HCT116 (cell line): ENCODE data around the gene HORMAD2. TPM values are rescaled to one million over a fixed set of nuclear protein-coding genes. Genes with fewer than 3 reads are reported as not detected.
A peak's percentile ranks its signal among the peaks of the same experiment; 100 is the strongest.
"Not testable (repeated sequence)": the region's sequence is repeated elsewhere in the genome, so short reads cannot be mapped to it uniquely, and the experiment has no call there.

Experiments used
- ATAC-seq: fragments of 200-7000 bp; cut with Tn5 transposase; 2 replicates; pipeline ENCODE4 v1.9.1; 2020; ENCODE audit warnings: mild to moderate bottlenecking, moderate library complexity
- BruUV-seq: library from RNA; stranded (reverse); fragments of 400-500 nt; replicated peaks from 2 replicates; lab custom pipeline; 2021; lab: Mats Ljungman, UMichigan
- CTCF ChIA-PET: fragments of 300-600 bp; sonication (Branson Sonifier 250); formaldehyde crosslinking; loops from one replicate; lab custom pipeline; 2021; ENCODE audit warnings: antibody characterized with exemption; lab: Charles Lee
- POLR2A ChIA-PET: fragments of 300-600, 350-600 bp; sonication (Branson Sonifier 250); formaldehyde crosslinking; loops from one replicate; lab custom pipeline; 2021; ENCODE audit warnings: antibody characterized with exemption; lab: Charles Lee
- RAD21 ChIA-PET, 2 experiments: fragments of 300-600 bp; sonication (Branson Sonifier 250); formaldehyde crosslinking; loops; one replicate each; lab custom pipeline; 2023; ENCODE audit warnings: low total read pairs in 2 of 2; ENCODE audit not compliant: uncharacterized antibody in 2 of 2, unreplicated experiment in 2 of 2, low non-redundant PET in 1 of 2; lab: Charles Lee
- DNase-seq: peaks from one replicate; pipeline ENCODE4 v3.0.0-alpha.2; 2010; ENCODE audit warnings: low read depth, low spot score
- H2AFZ ChIP-seq: fragments of 200-600 bp; shearing (Covaris generic), sonication (generic); 2 replicates; pipeline ENCODE4 v1.6.1; 2017; ENCODE audit warnings: low read depth, mixed run types, mixed read lengths, antibody characterized with exemption, low read length; ENCODE audit not compliant: poor library complexity, severe bottlenecking
- H3K27ac ChIP-seq: 2 replicates; pipeline ENCODE4 v1.5.1; 2012; ENCODE audit warnings: low read depth, low read length
- H3K27me3 ChIP-seq: fragments of 200-600 bp; sonication (generic); 2 replicates; pipeline ENCODE4 v1.6.1; 2016; ENCODE audit warnings: mixed run types, low read length, mixed read lengths; ENCODE audit not compliant: insufficient read depth
- H3K36me3 ChIP-seq, 2 experiments: fragments of 200-500 bp in 1 of 2; fragments of 200-600 bp in 1 of 2; sonication (Bioruptor generic) in 1 of 2; sonication (generic) in 1 of 2; 2 replicates each; pipeline versions ENCODE4 v1.5.1 to v1.6.1; 2014 to 2016; ENCODE audit warnings: low read length in 2 of 2, inconsistent platforms in 1 of 2, mixed read lengths in 1 of 2, mixed run types in 1 of 2; ENCODE audit not compliant: insufficient read depth in 2 of 2, control insufficient read depth in 1 of 2
- H3K4me1 ChIP-seq, 2 experiments: fragments of 200-600 bp in 1 of 2; sonication (generic) in 1 of 2; 2 replicates each; pipeline versions ENCODE4 v1.5.1 to v1.6.1; 2012 to 2017; ENCODE audit warnings: low read length in 2 of 2, inconsistent platforms in 1 of 2, mild to moderate bottlenecking in 1 of 2, mixed read lengths in 1 of 2, mixed run types in 1 of 2, moderate library complexity in 1 of 2; ENCODE audit not compliant: insufficient read depth in 2 of 2, control insufficient read depth in 1 of 2
- H3K4me2 ChIP-seq: fragments of 200-600 bp; sonication (generic); 2 replicates; pipeline ENCODE4 v1.6.1; 2017; ENCODE audit warnings: mixed run types, low read length, mixed read lengths
- H3K4me3 ChIP-seq, 2 experiments: fragments of 200-600 bp in 1 of 2; sonication (generic) in 1 of 2; replicated peaks in 1 of 2; 2 replicates each; pipeline ENCODE4 v1.5.1; 2011 to 2016; ENCODE audit warnings: low read length in 2 of 2, control low read depth in 1 of 2, low read depth in 1 of 2, mild to moderate bottlenecking in 1 of 2, mixed read lengths in 1 of 2, mixed run types in 1 of 2
- H3K79me2 ChIP-seq: fragments of 200-600 bp; sonication (generic); 2 replicates; pipeline ENCODE4 v1.6.1; 2017; ENCODE audit warnings: mild to moderate bottlenecking, mixed run types, low read length, moderate library complexity, mixed read lengths; ENCODE audit not compliant: insufficient read depth
- H3K9ac ChIP-seq: fragments of 200-600 bp; sonication (generic); 2 replicates; pipeline ENCODE4 v1.6.1; 2016; ENCODE audit warnings: low read length, mixed read lengths
- H3K9me2 ChIP-seq: fragments of 200-600 bp; sonication (generic), shearing (Covaris generic); 2 replicates; pipeline ENCODE4 v1.6.1; 2017; ENCODE audit warnings: mixed run types, mild to moderate bottlenecking, moderate library complexity; ENCODE audit not compliant: insufficient read depth
- H3K9me3 ChIP-seq, 2 experiments: fragments of 200-500 bp in 1 of 2; fragments of 200-600 bp in 1 of 2; sonication (Bioruptor generic) in 1 of 2; sonication (generic) in 1 of 2; 2 replicates each; pipeline ENCODE4 v1.6.1; 2014 to 2017; ENCODE audit warnings: low read length in 2 of 2, mixed read lengths in 2 of 2, inconsistent platforms in 1 of 2, low read depth in 1 of 2, mild to moderate bottlenecking in 1 of 2, mixed run types in 1 of 2, moderate library complexity in 1 of 2; ENCODE audit not compliant: control insufficient read depth in 1 of 2, insufficient read depth in 1 of 2
- H4K20me1 ChIP-seq: fragments of 200-600 bp; sonication (generic), shearing (Covaris generic); 2 replicates; pipeline ENCODE4 v1.6.1; 2017; ENCODE audit warnings: mixed run types, mild to moderate bottlenecking, moderate library complexity; ENCODE audit not compliant: insufficient read depth
- CBX3 ChIP-seq: IDR thresholded peaks from 2 replicates; pipeline ENCODE4 v1.6.1; 2012; ENCODE audit warnings: low read depth
- EGR1 ChIP-seq: IDR thresholded peaks from 2 replicates; pipeline ENCODE4 v1.6.1; 2012; ENCODE audit warnings: low read depth
- ELF1 ChIP-seq: IDR thresholded peaks from 2 replicates; pipeline ENCODE4 v1.6.1; 2012; ENCODE audit warnings: low read depth, borderline replicate concordance
- EZH2phosphoT487 ChIP-seq: fragments of 200-600 bp; IDR thresholded peaks from 2 replicates; pipeline ENCODE4 v1.6.1; 2018; ENCODE audit warnings: antibody characterized with exemption, borderline replicate concordance
- FOSL1 ChIP-seq: IDR thresholded peaks from 2 replicates; pipeline ENCODE4 v1.6.1; 2012; ENCODE audit warnings: low read depth
- POLR2AphosphoS5 ChIP-seq: IDR thresholded peaks from 2 replicates; pipeline ENCODE4 v1.6.1; 2011; ENCODE audit warnings: mild to moderate bottlenecking, low read depth, low read length, moderate library complexity
- RAD21 ChIP-seq: IDR thresholded peaks from 2 replicates; pipeline ENCODE4 v1.6.1; 2012; ENCODE audit warnings: low read depth, mild to moderate bottlenecking
- SIN3A ChIP-seq: IDR thresholded peaks from 2 replicates; pipeline ENCODE4 v1.6.1; 2012; ENCODE audit warnings: low read depth
- SRF ChIP-seq: IDR thresholded peaks from 2 replicates; pipeline ENCODE4 v1.6.1; 2012; ENCODE audit warnings: low read depth
- TCF7L2 ChIP-seq: IDR thresholded peaks from 2 replicates; pipeline ENCODE4 v1.7.0; 2011; ENCODE audit warnings: borderline replicate concordance, inconsistent platforms; ENCODE audit not compliant: insufficient read depth, insufficient read length; ENCODE audit errors: extremely low read depth
- YY1 ChIP-seq: IDR thresholded peaks from 2 replicates; pipeline ENCODE4 v1.6.1; 2011; ENCODE audit warnings: low read length, low read depth, moderate library complexity, mild to moderate bottlenecking; ENCODE audit not compliant: insufficient replicate concordance; ENCODE audit errors: extremely low read depth
- ZFX ChIP-seq: fragments of 450-650 bp; IDR thresholded peaks from 2 replicates; pipeline ENCODE4 v1.6.1; 2017
- intact Hi-C: fragments of 100-400 bp; cut with micrococcal nuclease; formaldehyde crosslinking; loops from 2 replicates; pipeline ENCODE4 v1.10.0; 2022
- total RNA-seq: library from RNA; stranded (reverse); gene quantifications from one replicate; pipeline ENCODE4 v1.2.1, GENCODE V29; 2021; ENCODE audit not compliant: unreplicated experiment
- TF ChIP-seq, protein P1 (sequence below): IDR thresholded peaks from 2 replicates; pipeline ENCODE4 v1.6.1; 2011; ENCODE audit warnings: mild to moderate bottlenecking, low read length, moderate library complexity; ENCODE audit not compliant: insufficient replicate concordance; ENCODE audit errors: extremely low read depth
- TF ChIP-seq, protein P2 (sequence below): IDR thresholded peaks from 2 replicates; pipeline ENCODE4 v1.6.1; 2012; ENCODE audit warnings: low read depth
- TF ChIP-seq, protein P3 (sequence below): IDR thresholded peaks from 2 replicates; pipeline ENCODE4 v1.6.1; 2012

Gene HORMAD2
- total RNA-seq, 1 experiment from 2014 or later = not detected

DNA sequence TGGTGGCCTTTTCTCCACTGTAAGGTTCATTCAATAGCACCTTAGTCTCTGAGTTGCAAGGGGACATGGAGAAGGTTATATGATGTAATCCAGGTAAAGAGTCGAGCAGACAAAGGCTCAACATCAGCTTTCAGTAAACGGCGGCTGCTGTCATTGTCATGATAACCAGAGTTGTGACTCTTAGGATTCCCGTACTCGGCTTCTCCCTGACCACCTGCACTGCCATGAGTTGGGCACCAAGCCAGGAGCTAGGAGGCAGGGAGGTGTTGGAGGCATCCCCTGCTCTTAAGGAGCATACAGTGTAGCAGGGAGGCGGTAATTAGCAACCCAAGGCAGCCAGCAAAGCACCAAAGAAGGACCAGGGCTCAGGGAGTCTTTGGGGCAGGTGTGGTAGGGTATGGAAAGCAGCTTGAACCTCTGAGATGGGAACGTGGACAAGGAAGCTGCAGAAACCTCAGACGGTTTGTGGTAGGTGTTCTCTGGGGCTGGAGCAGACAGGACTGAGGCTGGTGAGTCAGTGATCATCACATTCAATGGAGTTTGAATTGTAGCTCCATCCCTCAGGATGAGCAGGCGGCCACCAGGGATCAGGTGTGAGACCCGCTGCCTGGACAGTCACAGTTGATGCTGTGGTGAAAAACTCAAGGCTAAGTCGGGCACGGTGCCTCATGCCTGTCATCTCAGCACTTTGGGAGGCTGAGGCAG lies 134.6 kb downstream of the HORMAD2 start:
- ChIA-PET POLR2A (interaction anchor here (1.0 to 2.0 kb wide), 4 partner anchors 9 to 46 kb away, joined by 3 to 9 read pairs (median 6); no protein-coding TSS in a partner anchor), RAD21 (no interaction called here), CTCF (interaction anchor here (1.0 kb wide), 1 partner anchor 8 kb away, joined by 3 read pairs; no protein-coding TSS in a partner anchor)
- H3K4me2 ChIP-seq = no peak overlapping the region; the same call in 1 of the 2 replicates
- H2AFZ ChIP-seq = peak overlapping the region; percentile 50
- no peaks in the 10 kb centered on the region for H3K36me3 ChIP-seq
- intact Hi-C loops = no loop called here
- no peaks in the 10 kb centered on the region for H4K20me1 ChIP-seq
- ATAC-seq (no peak), DNase-seq (no peak)
- H3K9me3 ChIP-seq = no peaks in the 10 kb centered on the region
- no peaks in the 10 kb centered on the region for H3K27me3 ChIP-seq
- H3K9me2 ChIP-seq = no peaks in the 10 kb centered on the region
- no peaks in the 10 kb centered on the region for H3K79me2 ChIP-seq
- H3K9ac ChIP-seq = peak overlapping the region; percentile 33; the same call in 1 of the 2 replicates
- no peak overlapping the region for H3K4me3 ChIP-seq
- BruUV-seq = no TSS peak
- H3K27ac ChIP-seq = peak overlapping the region; percentile 23; the same call in 1 of the 2 replicates
- peaks cover 50 to 91% of the 10 kb centered on the region in 2 experiments for H3K4me1 ChIP-seq
- no peak for TF ChIP-seq EZH2phosphoT487
- no peak for TF ChIP-seq RAD21
- TF ChIP-seq TCF7L2 = no peak
- no peak for TF ChIP-seq YY1
- TF ChIP-seq ELF1 = no peak
- TF ChIP-seq CBX3 = no peak
- no peak for TF ChIP-seq ZFX
- no peak for TF ChIP-seq POLR2AphosphoS5
- TF ChIP-seq SIN3A = no peak
- no peak for TF ChIP-seq SRF
- TF ChIP-seq, protein P1, sequence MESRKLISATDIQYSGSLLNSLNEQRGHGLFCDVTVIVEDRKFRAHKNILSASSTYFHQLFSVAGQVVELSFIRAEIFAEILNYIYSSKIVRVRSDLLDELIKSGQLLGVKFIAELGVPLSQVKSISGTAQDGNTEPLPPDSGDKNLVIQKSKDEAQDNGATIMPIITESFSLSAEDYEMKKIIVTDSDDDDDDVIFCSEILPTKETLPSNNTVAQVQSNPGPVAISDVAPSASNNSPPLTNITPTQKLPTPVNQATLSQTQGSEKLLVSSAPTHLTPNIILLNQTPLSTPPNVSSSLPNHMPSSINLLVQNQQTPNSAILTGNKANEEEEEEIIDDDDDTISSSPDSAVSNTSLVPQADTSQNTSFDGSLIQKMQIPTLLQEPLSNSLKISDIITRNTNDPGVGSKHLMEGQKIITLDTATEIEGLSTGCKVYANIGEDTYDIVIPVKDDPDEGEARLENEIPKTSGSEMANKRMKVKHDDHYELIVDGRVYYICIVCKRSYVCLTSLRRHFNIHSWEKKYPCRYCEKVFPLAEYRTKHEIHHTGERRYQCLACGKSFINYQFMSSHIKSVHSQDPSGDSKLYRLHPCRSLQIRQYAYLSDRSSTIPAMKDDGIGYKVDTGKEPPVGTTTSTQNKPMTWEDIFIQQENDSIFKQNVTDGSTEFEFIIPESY = no peak
- TF ChIP-seq FOSL1 = no peak
- TF ChIP-seq EGR1 = no peak
- TF ChIP-seq, protein P2, sequence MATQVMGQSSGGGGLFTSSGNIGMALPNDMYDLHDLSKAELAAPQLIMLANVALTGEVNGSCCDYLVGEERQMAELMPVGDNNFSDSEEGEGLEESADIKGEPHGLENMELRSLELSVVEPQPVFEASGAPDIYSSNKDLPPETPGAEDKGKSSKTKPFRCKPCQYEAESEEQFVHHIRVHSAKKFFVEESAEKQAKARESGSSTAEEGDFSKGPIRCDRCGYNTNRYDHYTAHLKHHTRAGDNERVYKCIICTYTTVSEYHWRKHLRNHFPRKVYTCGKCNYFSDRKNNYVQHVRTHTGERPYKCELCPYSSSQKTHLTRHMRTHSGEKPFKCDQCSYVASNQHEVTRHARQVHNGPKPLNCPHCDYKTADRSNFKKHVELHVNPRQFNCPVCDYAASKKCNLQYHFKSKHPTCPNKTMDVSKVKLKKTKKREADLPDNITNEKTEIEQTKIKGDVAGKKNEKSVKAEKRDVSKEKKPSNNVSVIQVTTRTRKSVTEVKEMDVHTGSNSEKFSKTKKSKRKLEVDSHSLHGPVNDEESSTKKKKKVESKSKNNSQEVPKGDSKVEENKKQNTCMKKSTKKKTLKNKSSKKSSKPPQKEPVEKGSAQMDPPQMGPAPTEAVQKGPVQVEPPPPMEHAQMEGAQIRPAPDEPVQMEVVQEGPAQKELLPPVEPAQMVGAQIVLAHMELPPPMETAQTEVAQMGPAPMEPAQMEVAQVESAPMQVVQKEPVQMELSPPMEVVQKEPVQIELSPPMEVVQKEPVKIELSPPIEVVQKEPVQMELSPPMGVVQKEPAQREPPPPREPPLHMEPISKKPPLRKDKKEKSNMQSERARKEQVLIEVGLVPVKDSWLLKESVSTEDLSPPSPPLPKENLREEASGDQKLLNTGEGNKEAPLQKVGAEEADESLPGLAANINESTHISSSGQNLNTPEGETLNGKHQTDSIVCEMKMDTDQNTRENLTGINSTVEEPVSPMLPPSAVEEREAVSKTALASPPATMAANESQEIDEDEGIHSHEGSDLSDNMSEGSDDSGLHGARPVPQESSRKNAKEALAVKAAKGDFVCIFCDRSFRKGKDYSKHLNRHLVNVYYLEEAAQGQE = no peak
- TF ChIP-seq, protein P3, sequence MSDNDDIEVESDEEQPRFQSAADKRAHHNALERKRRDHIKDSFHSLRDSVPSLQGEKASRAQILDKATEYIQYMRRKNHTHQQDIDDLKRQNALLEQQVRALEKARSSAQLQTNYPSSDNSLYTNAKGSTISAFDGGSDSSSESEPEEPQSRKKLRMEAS = no peak

DNA sequence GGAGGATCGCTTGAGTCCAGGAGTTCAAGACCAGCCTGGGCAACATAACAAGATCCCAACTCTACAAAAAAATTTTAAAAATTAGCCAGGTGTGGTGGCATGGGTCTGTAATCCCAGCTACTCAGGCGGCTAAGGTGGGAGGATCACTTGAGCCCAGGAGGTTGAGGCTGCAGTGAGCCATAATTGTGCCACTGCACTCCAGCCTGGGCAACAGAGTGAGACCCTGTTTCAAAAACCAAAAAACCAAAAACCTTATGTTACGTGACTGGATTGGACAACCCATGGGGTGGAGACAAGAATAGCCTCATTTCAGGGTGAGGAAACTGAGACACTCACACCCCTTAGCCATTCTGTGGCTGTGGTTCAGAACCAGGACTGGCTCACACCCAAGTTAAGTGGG lies 136.0 kb downstream of the HORMAD2 start:
- H3K4me3 ChIP-seq, ATAC-seq, BruUV-seq, H3K79me2 ChIP-seq, H2AFZ ChIP-seq, RAD21 ChIA-PET, H3K4me2 ChIP-seq, DNase-seq, CTCF ChIA-PET, H3K27me3 ChIP-seq, intact Hi-C loops, H3K27ac ChIP-seq, H3K9me3 ChIP-seq, H3K36me3 ChIP-seq, H3K9me2 ChIP-seq, H3K9ac ChIP-seq, H4K20me1 ChIP-seq: not testable (repeated sequence)
- H3K4me1 ChIP-seq = peaks cover 39 to 91% of the 10 kb centered on the region in 2 experiments
- POLR2A ChIA-PET = interaction anchor here (1.6 kb wide), 1 partner anchor 24 kb away, joined by 5 read pairs; no protein-coding TSS in a partner anchor
